ENCODE data around the gene LBHD2. TPM values are rescaled to one million over a fixed set of nuclear protein-coding genes. Genes with fewer than 3 reads are reported as not detected.
"Not testable (repeated sequence)": the region's sequence is repeated elsewhere in the genome, so short reads cannot be mapped to it uniquely, and the experiment has no call there.

Gene LBHD2
- total RNA-seq, 1 donor from 2014 or later, result not detected

DNA sequence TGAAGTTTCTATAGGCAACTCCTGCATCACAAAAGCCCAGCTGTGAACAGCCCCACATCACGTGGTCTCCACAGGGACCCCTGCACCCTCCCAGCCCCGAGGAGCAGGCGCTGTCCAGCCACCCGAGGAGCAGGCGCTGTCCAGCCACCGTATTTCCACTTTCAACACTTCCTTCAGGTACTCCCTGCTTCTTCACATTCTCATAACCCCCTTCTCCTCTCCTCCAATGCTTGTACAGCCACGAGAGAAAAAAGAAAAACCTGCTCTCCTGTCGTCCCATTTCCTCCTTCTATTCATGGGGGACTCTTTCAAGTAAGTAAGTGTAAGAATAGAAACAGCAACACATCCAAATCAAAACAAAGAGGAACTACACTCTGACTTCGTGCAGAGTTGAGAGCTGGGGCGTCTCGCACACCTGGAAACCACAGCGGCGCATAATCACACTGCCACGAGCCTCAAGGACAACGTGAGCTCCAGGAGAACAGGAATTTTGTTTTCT is 38.6 kb upstream of the LBHD2 start:
- H3K9ac ChIP-seq, result no peak overlapping the region
- H3K36me3 Mint-ChIP-seq, result peaks cover 29% of the 10 kb centered on the region
- TF ChIP-seq, protein P1, sequence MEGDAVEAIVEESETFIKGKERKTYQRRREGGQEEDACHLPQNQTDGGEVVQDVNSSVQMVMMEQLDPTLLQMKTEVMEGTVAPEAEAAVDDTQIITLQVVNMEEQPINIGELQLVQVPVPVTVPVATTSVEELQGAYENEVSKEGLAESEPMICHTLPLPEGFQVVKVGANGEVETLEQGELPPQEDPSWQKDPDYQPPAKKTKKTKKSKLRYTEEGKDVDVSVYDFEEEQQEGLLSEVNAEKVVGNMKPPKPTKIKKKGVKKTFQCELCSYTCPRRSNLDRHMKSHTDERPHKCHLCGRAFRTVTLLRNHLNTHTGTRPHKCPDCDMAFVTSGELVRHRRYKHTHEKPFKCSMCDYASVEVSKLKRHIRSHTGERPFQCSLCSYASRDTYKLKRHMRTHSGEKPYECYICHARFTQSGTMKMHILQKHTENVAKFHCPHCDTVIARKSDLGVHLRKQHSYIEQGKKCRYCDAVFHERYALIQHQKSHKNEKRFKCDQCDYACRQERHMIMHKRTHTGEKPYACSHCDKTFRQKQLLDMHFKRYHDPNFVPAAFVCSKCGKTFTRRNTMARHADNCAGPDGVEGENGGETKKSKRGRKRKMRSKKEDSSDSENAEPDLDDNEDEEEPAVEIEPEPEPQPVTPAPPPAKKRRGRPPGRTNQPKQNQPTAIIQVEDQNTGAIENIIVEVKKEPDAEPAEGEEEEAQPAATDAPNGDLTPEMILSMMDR (IDR thresholded peaks at IDR 0.05), result no peak
- TF ChIP-seq EZH2phosphoT487 (IDR thresholded peaks at IDR 0.05), result no peak
- TF ChIP-seq EZH2 (IDR thresholded peaks at IDR 0.05), result no peak
- H3K79me2 ChIP-seq (ENCODE audit: low read depth), result peaks cover 99% of the 10 kb centered on the region
- H4K20me1 ChIP-seq (ENCODE audit: low read depth), result peaks cover 58% of the 10 kb centered on the region
- H3F3A ChIP-seq (ENCODE audit: low read depth), result peaks cover 6% of the 10 kb centered on the region
- no peak for DNase-seq (ENCODE audit: low spot score)
- H3K27ac ChIP-seq, result no peak overlapping the region
- H3K36me3 ChIP-seq, result no peaks in the 10 kb centered on the region
- no peaks in the 10 kb centered on the region for H3K9me3 ChIP-seq (ENCODE audit: low read depth)
- no peak overlapping the region for H3K4me2 ChIP-seq
- H3K27me3 ChIP-seq, result no peaks in the 10 kb centered on the region
- no peak overlapping the region for H2AFZ ChIP-seq (replicated peaks)
- H3K4me3 Mint-ChIP-seq, result no peak overlapping the region
- H3K27me3 Mint-ChIP-seq (ENCODE audit: insufficient read depth, low read depth), result peaks cover 2% of the 10 kb centered on the region
- H3K4me1 Mint-ChIP-seq, result peaks cover 26% of the 10 kb centered on the region
- H3K4me1 ChIP-seq, result peaks cover 9% of the 10 kb centered on the region
- peak overlapping the region; percentile 40 for H3K27ac Mint-ChIP-seq
- H3K4me3 ChIP-seq, result no peak overlapping the region
- H3K9me3 Mint-ChIP-seq, result peaks cover 15% of the 10 kb centered on the region

DNA sequence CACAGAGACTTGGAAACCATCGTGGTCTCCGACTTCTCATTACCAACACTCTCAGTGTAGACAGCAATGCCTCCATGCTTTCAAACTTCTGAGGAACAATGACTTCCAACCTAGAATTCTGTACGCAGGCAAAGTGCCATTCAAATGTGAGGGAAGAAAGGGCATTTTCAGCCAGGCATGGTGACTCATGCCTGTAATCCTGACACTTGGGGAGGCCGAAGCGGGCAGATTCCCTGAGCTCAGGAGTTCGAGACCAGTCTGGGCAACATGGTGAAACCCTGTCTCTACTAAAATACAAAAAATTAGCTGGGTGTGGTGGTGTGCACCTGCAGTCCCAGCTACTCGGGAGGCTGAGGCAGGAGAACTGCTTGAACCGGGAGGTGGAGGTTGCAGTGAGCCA is 36.6 kb upstream of the LBHD2 start:
- H3K4me3 Mint-ChIP-seq; H3K4me2 ChIP-seq; H3K4me3 ChIP-seq; H3K27me3 ChIP-seq; H3F3A ChIP-seq (ENCODE audit: low read depth); H3K9me3 Mint-ChIP-seq; H3K9ac ChIP-seq; H3K9me3 ChIP-seq (ENCODE audit: low read depth); H3K27ac Mint-ChIP-seq; H3K27ac ChIP-seq; H3K27me3 Mint-ChIP-seq (ENCODE audit: insufficient read depth, low read depth); H2AFZ ChIP-seq (replicated peaks); DNase-seq (ENCODE audit: low spot score); H3K36me3 ChIP-seq; H3K4me1 ChIP-seq: not testable (repeated sequence)
- H4K20me1 ChIP-seq (ENCODE audit: low read depth), result peaks cover 75% of the 10 kb centered on the region
- H3K79me2 ChIP-seq (ENCODE audit: low read depth), result peaks cover 99% of the 10 kb centered on the region
- H3K4me1 Mint-ChIP-seq, result peaks cover 26% of the 10 kb centered on the region
- peaks cover 14% of the 10 kb centered on the region for H3K36me3 Mint-ChIP-seq

DNA sequence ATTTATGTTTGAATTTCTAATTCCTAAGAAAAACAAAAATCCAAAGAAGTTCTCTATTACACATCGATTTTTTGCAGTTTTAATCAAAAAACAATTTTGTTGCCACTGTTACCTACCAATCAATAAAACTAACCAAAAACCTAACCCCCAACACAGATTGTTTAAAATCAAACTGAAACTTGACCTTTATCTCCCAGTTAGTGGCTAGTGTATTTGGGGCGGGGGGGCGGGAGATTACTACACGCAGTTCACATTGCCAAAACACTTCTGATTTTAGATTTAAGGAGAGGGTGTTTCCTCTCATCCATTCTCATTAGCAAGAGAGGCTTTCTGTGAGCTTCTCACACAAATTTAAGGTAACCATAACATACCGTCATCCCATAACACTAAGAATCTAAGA is 33.1 kb upstream of the LBHD2 start:
- Histone ChIP-seq H2AFZ (replicated peaks) (no peak overlapping the region), H3K9me3 (ENCODE audit: low read depth) (no peaks in the 10 kb centered on the region), H3K36me3 (no peaks in the 10 kb centered on the region), H3K4me1 (peaks cover 11% of the 10 kb centered on the region), H3K79me2 (ENCODE audit: low read depth) (peaks cover 98% of the 10 kb centered on the region), H3K27me3 (no peaks in the 10 kb centered on the region), H3K27ac (no peak overlapping the region), H3K4me3 (no peak overlapping the region), H4K20me1 (ENCODE audit: low read depth) (peaks cover 86% of the 10 kb centered on the region), H3K9ac (no peak overlapping the region), H3F3A (ENCODE audit: low read depth) (peaks cover under 1% of the 10 kb centered on the region), H3K4me2 (no peak overlapping the region)
- Mint-ChIP-seq H3K27me3 (ENCODE audit: insufficient read depth, low read depth) (no peaks in the 10 kb centered on the region), H3K4me3 (no peak overlapping the region), H3K9me3 (no peaks in the 10 kb centered on the region), H3K27ac (no peak overlapping the region), H3K36me3 (peaks cover 8% of the 10 kb centered on the region), H3K4me1 (peaks cover 34% of the 10 kb centered on the region)
- no peak for DNase-seq (ENCODE audit: low spot score)
- TF ChIP-seq EZH2phosphoT487 (IDR thresholded peaks at IDR 0.05), result no peak
- TF ChIP-seq EZH2 (IDR thresholded peaks at IDR 0.05), result no peak
- TF ChIP-seq, protein P1 (IDR thresholded peaks at IDR 0.05), result no peak

DNA sequence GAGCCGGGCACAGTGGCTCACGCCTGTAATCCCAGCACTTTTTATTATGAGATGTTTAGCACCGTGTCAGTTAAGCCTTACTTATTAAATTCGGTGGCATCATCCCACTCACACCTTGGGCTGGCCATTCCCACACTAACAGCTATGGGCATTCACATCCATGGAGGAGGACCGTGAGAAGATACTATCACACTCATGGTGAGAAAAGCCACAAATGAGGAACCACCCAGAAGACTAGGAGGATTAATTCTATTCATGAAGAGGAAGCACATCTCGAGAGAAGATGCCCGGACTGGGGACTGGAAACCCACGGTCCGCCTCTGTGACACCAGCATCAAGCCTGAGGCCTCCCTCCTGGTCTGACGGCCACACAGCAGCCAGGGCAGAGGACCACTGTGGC is 31.6 kb upstream of the LBHD2 start:
- TF ChIP-seq EZH2phosphoT487 (IDR thresholded peaks at IDR 0.05) (no peak), EZH2 (IDR thresholded peaks at IDR 0.05) (no peak)
- TF ChIP-seq, protein P1 (IDR thresholded peaks at IDR 0.05), result no peak
- Mint-ChIP-seq H3K36me3 (peaks cover 5% of the 10 kb centered on the region), H3K9me3 (no peaks in the 10 kb centered on the region), H3K27ac (no peak overlapping the region), H3K4me1 (peaks cover 28% of the 10 kb centered on the region), H3K4me3 (no peak overlapping the region), H3K27me3 (ENCODE audit: insufficient read depth, low read depth) (no peaks in the 10 kb centered on the region)
- no peaks in the 10 kb centered on the region for H3K9me3 ChIP-seq (ENCODE audit: low read depth)
- H3K9ac ChIP-seq, result no peak overlapping the region
- H3K27me3 ChIP-seq, result no peaks in the 10 kb centered on the region
- H3K27ac ChIP-seq, result no peak overlapping the region
- no peaks in the 10 kb centered on the region for H3K36me3 ChIP-seq
- peaks cover 95% of the 10 kb centered on the region for H3K79me2 ChIP-seq (ENCODE audit: low read depth)
- H3K4me3 ChIP-seq, result no peak overlapping the region
- DNase-seq (ENCODE audit: low spot score), result no peak
- no peak overlapping the region for H3K4me2 ChIP-seq
- H3F3A ChIP-seq (ENCODE audit: low read depth), result peaks cover 5% of the 10 kb centered on the region
- H3K4me1 ChIP-seq, result peaks cover 11% of the 10 kb centered on the region
- no peak overlapping the region for H2AFZ ChIP-seq (replicated peaks)
- H4K20me1 ChIP-seq (ENCODE audit: low read depth), result peaks cover 83% of the 10 kb centered on the region

Measured in neural progenitor cell (in vitro differentiated cells).